ENCODE results near the gene ZNF385B.
"Not testable (repeated sequence)": the region's sequence is repeated elsewhere in the genome, so short reads cannot be mapped to it uniquely, and the experiment has no call there.

The ZNF385B gene

GRCh38 chr2:179636995-179637394, 224.4 kb downstream of the ZNF385B start:
- TF ChIP-seq, protein P1, sequence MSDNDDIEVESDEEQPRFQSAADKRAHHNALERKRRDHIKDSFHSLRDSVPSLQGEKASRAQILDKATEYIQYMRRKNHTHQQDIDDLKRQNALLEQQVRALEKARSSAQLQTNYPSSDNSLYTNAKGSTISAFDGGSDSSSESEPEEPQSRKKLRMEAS (IDR thresholded peaks at IDR 0.05; ENCODE audit: low read depth, low read length) = no peak
- TF ChIP-seq MYC (IDR thresholded peaks at IDR 0.05; ENCODE audit: low read depth, low read length) = no peak
- TF ChIP-seq POLR2A (IDR thresholded peaks at IDR 0.05; ENCODE audit: extremely low read depth, insufficient read length) = no peak
- no peak for TF ChIP-seq CTCF (IDR thresholded peaks at IDR 0.05; ENCODE audit: low read depth, low read length)
- no peak for DNase-seq (ENCODE audit: low read depth)
- no peak overlapping the region for H3K4me3 ChIP-seq (ENCODE audit: low read depth, low read length)

- no peak overlapping the region for H3K4me3 ChIP-seq (ENCODE audit: low read depth, low read length)
- no peak for TF ChIP-seq MYC (IDR thresholded peaks at IDR 0.05; ENCODE audit: low read depth, low read length)
- TF ChIP-seq, protein P1 (IDR thresholded peaks at IDR 0.05; ENCODE audit: low read depth, low read length) = no peak
- TF ChIP-seq CTCF (IDR thresholded peaks at IDR 0.05; ENCODE audit: low read depth, low read length) = no peak
- TF ChIP-seq POLR2A (IDR thresholded peaks at IDR 0.05; ENCODE audit: extremely low read depth, insufficient read length) = no peak
- no peak for DNase-seq (ENCODE audit: low read depth)
These were observed 225.1 kb downstream of the ZNF385B start for GRCh38 chr2:179636100-179636980.

GRCh38 chr2:179631769-179632385, 229.5 kb downstream of the ZNF385B start:
- DNase-seq (ENCODE audit: low read depth); H3K4me3 ChIP-seq (ENCODE audit: low read depth, low read length): not testable (repeated sequence)

DNA sequence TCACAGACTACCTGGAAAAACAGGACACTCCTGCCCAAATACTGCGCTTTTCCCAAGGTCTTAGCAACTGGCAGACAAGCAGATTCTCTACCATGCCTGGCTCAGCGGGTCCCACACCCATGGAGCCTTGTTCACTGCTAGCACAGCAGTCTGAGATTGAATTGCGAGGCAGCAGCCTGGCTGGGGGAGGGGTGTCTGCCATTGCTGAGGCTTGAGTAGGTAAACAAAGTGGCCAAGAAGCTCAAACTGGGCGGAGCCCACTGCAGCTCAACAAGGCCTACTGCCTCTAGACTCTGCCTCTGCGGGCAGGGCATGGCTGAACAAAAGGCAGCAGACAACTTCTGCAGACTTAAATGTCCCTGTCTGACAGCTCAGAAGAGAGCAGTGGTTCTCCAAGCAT, 231.6 kb downstream of the ZNF385B start:
- DNase-seq (ENCODE audit: low read depth) = not testable (repeated sequence)

DNA sequence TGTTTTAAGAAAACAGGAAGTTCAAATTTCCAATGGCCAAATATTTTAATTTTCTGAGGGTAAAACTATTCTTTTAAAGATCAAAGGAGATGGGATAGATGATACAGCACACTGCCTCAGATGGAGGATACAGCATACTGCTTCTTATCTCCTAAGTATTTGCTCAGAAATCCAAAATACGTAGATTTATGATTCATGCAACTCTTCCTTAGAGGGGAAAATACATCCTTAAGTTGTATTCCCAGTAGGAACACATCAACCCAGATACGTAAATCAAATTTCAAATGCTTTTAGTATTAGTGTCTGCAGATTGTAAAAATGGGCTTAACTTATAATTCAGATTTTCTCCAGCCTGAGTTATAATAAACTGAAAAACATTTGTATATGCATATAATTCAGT, 235.2 kb downstream of the ZNF385B start:
- no peak for TF ChIP-seq CTCF (IDR thresholded peaks at IDR 0.05; ENCODE audit: low read depth, low read length)
- TF ChIP-seq, protein P1 (IDR thresholded peaks at IDR 0.05; ENCODE audit: low read depth, low read length) = no peak
- no peak for TF ChIP-seq POLR2A (IDR thresholded peaks at IDR 0.05; ENCODE audit: extremely low read depth, insufficient read length)
- no peak for TF ChIP-seq MYC (IDR thresholded peaks at IDR 0.05; ENCODE audit: low read depth, low read length)
- DNase-seq (ENCODE audit: low read depth) = no peak
- no peak overlapping the region for H3K4me3 ChIP-seq (ENCODE audit: low read depth, low read length)

More for the DNA sequence above, 231.6 kb downstream of the ZNF385B start:
- not testable (repeated sequence) for H3K4me3 ChIP-seq (ENCODE audit: low read depth, low read length)

GRCh38 chr2:179622635-179623300, 238.6 kb downstream of the ZNF385B start:
- no peak overlapping the region for H3K4me3 ChIP-seq (ENCODE audit: low read depth, low read length)
- no peak for DNase-seq (ENCODE audit: low read depth)
- TF ChIP-seq CTCF (IDR thresholded peaks at IDR 0.05; ENCODE audit: low read depth, low read length) = no peak
- TF ChIP-seq, protein P1 (IDR thresholded peaks at IDR 0.05; ENCODE audit: low read depth, low read length) = no peak
- TF ChIP-seq MYC (IDR thresholded peaks at IDR 0.05; ENCODE audit: low read depth, low read length) = no peak
- TF ChIP-seq POLR2A (IDR thresholded peaks at IDR 0.05; ENCODE audit: extremely low read depth, insufficient read length) = no peak

All from NB4 (cell line).